Coronary artery (tissue), 2 donors: Measurements from ENCODE around the gene R3HDM2.

ENCODE experiments used
- DNase-seq: peaks from one replicate; pipeline ENCODE4 v3.0.0-alpha.2; 2017; ENCODE audit warnings: low spot score
- H3K27ac ChIP-seq, 2 donors: fragments of 200-600 bp; sonication (generic); one replicate each; pipeline ENCODE4 v1.5.1; 2016 to 2019
- H3K4me3 ChIP-seq: fragments of 200-600 bp; sonication (generic); 2 replicates; pipeline ENCODE4 v1.5.1; 2016; ENCODE audit warnings: mild to moderate bottlenecking, moderate library complexity
- TF ChIP-seq, protein P1 (sequence below): fragments of 200-600 bp; sonication (generic); IDR thresholded peaks from one replicate; pipeline ENCODE4 v1.5.1; 2019; ENCODE audit warnings: antibody characterized with exemption

R3HDM2 gene

DNA sequence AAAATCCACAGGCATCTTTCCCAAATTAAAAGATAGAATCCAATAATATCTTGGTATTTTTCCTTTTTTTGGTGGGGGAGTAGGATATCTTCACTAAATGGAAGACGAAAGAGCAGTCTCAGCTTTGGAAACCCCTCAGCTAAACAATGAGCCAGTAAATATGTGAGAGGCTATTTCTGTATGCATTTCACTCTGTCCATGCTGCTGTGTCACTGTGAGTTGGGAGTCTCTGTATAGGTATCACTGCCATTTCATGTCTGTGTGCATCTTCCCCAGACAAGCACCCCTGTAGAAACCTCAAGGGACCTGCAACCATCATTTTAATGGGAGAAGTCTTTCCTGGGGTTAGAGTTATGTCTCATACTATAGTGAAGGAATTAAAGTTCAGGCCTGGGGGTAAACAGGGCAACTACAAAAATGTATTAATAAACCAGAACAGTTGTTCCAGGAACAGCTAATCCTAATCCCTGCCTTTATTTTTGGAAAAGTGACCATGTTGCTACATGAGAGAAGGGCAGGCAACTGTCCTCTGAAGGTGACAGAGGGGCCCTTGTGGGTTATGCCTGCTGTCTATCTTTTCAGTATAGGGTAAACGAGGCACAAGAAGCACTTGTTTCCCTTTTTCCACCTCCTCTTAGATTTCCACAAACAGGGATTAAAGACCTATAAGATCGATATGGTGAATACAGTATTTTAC lies 168.6 kb downstream of the R3HDM2 start:
- TF ChIP-seq, protein P1, sequence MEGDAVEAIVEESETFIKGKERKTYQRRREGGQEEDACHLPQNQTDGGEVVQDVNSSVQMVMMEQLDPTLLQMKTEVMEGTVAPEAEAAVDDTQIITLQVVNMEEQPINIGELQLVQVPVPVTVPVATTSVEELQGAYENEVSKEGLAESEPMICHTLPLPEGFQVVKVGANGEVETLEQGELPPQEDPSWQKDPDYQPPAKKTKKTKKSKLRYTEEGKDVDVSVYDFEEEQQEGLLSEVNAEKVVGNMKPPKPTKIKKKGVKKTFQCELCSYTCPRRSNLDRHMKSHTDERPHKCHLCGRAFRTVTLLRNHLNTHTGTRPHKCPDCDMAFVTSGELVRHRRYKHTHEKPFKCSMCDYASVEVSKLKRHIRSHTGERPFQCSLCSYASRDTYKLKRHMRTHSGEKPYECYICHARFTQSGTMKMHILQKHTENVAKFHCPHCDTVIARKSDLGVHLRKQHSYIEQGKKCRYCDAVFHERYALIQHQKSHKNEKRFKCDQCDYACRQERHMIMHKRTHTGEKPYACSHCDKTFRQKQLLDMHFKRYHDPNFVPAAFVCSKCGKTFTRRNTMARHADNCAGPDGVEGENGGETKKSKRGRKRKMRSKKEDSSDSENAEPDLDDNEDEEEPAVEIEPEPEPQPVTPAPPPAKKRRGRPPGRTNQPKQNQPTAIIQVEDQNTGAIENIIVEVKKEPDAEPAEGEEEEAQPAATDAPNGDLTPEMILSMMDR, result no peak
- H3K4me3 ChIP-seq, result no peak overlapping the region
- DNase-seq, result no peak
- H3K27ac ChIP-seq, result no peak overlapping the region

DNA sequence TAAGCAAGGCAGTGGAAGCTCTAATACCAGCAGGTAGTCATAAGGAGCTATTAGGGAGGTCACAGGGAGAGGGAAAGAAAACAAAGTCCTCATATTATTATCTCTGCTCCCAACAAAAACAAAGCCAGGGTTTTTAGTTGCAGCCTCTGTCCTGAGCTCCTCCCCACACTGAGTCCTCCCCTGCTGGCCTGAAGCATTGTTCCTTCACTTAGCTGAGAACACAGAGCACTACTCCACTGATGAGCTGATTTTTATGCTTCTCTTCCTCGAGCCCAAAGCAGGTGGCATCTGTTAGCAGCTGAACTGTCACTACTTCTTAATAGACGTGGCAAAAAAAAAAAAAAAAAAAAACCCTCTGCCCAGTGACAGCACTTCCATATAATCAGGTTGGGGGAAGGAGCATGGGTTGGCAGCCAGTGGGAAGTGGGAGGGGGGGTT lies 169.4 kb downstream of the R3HDM2 start:
- H3K4me3 ChIP-seq, result no peak overlapping the region
- no peak for DNase-seq
- H3K27ac ChIP-seq, result no peak overlapping the region
- TF ChIP-seq, protein P1, result no peak

DNA sequence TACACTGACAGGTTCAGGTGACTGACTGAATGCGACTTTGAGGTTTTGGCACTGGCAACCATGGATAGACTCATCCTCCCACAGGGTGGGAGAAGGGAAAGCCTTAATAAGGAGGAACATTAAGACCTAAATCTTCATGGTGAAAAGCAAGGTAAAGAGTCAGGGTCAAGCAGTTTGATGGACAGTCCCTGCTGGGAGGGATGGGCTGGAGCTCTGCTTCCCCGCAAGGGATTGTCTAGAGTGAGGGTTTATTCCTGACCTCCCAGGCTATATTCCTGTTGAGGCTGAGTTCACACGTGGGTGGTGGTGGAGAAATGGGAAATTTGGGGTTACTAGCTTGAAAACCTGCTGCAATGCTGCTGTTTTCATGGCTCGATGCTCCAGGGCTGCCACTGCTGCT lies 170.5 kb downstream of the R3HDM2 start:
- TF ChIP-seq, protein P1, result no peak
- H3K4me3 ChIP-seq, result no peak overlapping the region
- H3K27ac ChIP-seq, result no peak overlapping the region
- no peak for DNase-seq

DNA sequence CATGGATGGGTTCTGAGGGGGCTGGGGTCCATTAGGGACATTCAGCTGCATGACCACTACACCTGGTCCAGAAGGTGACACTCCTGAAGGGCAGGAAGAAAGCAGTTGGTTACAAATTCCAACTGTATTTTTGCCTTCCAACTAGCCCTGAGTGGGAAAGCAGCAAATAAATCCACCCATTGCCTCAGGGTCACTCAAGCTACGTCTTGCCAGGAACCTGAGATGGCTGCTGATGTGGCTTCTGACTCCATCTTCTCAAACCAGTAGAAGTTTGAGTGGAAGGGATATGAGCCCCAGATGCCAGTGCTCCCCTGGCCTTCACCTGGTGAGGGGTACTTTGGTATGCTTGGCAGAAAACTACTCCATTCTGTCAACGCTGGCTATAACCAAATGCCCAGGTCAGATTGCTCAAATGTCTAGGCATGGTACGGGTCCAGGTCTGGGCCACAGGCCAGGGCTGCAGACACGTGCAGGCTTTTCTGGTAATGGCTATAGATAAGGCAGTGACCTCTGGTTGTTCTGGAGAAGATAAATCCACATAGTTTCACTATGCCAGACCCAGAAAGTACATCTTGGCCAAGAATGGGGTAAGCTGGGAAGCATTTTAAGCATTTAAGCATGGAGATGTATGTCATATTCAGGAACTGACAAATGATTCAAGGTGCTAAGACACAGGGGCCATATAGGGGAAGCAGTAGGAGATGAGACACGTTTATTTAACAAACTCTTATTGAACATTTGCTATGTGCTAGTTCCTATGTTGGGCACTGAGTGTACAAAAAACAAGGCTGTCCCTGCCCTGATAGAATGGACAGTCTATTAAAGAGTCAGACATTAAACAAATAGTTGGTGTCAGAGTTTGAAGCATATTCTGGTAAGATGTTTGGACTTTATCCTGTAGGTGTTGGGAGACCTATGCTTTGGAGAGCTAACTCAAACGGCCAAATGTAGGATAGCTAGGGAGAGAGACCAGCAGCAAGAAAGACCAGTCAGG lies 171.6 kb downstream of the R3HDM2 start:
- TF ChIP-seq, protein P1, result no peak
- H3K4me3 ChIP-seq, result no peak overlapping the region
- DNase-seq, result no peak
- H3K27ac ChIP-seq, result no peak overlapping the region

DNA sequence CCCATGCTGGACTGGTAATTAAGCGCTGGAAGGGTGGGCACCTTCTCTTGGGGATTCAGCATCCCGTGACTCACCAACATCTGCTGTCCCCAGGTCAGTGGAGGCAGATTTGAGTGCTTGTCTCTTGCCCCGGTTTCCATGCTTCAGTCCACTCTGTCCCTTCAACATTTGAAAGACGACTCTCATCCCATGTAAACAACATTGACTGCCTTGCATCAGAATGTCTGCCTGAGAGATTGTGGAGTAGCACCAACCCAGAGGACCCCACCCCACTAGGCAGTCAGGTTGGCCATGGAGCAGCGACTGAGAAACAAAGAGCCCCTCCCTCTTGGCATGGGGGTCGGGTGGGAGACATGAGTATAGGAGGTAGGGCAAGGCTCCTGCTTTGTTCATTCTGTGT lies 174.9 kb downstream of the R3HDM2 start:
- TF ChIP-seq, protein P1, result no peak
- no peak overlapping the region for H3K27ac ChIP-seq
- no peak for DNase-seq
- H3K4me3 ChIP-seq, result no peak overlapping the region

DNA sequence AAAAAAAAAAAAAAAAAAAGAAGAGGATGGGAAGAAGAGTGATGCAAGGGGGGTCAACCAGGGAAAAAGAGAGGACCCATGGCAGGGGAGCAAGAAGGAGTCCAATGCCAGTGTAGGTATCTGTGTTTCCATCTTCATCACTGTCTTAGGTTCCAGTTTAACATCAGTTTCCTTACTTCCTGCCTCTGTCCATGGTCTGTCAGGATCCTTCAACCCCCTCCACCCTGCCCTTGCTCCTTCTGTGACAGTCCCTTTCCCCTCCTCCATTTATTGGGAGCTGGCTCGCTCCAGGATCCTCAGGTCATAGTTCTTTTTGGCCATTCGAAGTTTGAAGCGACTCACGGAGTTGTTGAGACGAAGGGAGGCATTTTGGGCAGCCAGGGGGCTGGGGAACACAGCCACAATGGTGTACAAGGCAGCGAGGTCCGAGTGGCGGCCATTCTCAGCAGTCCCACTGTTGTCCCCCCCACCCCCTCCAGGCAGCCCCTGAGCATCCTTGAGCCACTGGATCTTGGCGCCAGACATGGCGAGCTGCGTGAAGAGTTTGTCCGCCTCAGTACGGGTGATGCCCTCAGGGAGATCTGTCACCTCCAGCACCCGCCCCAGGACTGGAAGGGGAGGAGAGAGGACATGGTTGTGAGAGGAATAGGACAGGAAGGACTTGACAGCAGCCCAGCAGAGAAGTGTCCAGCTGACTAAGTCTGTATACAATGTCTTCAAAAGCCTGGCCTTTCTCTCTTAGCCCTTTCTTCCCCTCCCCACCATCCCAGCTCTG lies 176.2 kb downstream of the R3HDM2 start:
- no peak for DNase-seq
- no peak overlapping the region for H3K27ac ChIP-seq
- H3K4me3 ChIP-seq, result no peak overlapping the region
- TF ChIP-seq, protein P1, result no peak
